RPMI7951 (cell line): ENCODE results near the gene VENTX. TPM values are rescaled to one million over a fixed set of nuclear protein-coding genes. Genes with fewer than 3 reads are reported as not detected.

Experiments used
- DNase-seq: peaks from one replicate; pipeline ENCODE4 v3.0.0-alpha.2; 2012; ENCODE audit warnings: low read depth
- total RNA-seq: library from RNA; depleted of rRNA; stranded (reverse); fragments of >200 nt; shearing (Covaris generic); gene quantifications from 2 replicates; pipeline ENCODE4 v1.2.3, GENCODE V29; 2014; rRNA removed

The VENTX gene
- total RNA-seq, 1 experiment from 2014 or later, result not detected

DNA sequence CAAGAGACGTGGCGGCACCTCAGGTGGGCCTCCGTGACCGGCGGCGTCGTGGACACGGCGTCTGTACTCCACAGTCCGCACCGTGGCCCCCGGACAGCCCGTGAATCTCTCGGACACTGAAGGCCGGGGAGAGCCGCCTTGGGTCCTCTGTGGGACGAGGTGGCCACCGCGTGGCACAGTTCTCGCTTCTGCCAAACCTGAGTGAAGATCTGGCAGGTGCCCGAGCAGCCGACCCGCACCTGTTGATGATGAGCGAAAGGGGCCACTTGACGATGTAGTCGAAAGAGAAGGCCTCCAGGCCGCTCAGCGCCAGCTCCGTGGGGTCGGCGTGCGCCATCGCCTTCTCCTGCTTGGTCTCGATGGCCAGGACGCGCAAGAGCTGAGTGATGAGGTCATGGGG is 47.6 kb downstream of the VENTX start:
- no peak for DNase-seq

DNA sequence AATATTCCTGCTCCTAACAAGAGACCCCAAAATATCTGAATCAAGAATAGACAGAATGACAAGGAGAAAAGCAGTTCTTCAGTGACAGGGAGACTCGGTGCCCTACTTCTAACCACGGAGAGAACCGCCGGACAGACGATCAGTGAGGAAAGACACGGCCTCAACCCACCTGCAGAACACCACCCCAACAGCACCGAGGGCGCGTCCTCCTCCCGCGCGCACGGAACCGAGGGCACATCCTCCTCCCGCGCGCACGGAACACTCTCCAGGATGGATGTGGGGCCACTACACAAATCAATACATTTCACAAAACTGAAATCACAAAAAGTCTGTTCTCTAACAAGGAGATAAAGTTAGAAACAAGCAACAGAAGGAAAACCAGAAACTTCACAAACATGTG is 48.7 kb downstream of the VENTX start:
- no peak for DNase-seq

- no peak for DNase-seq
Observed at GRCh38 chr10:133287832-133288500, 50.3 kb downstream of the VENTX start.

DNA sequence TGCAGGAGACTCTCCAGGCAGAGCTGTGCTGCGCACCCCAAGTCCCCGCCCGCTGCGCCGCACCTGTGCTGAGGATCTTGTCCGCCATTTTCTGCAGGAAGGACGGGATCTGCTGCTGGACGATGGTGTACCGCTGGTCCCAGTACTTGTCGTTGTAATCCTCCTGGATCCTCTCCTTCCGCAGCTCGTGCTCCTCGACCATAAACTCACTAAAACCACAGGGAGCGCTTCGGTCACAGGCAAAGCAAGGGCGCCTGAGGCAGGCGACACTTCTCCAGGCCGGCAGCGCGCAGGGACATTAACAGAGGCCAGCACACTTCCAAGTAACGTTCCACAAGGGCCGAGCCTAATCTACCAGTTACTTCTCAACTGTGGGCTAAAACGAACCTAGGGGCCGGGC is 52.1 kb downstream of the VENTX start:
- no peak for DNase-seq

Other genes with a start within 250 kb of the VENTX start
- gene ADGRA1, start 149.9 kb upstream of the VENTX start, total RNA-seq, result not detected in 2 replicates
- gene KNDC1, start 77.6 kb upstream of the VENTX start, total RNA-seq, result not detected in 2 replicates
- not detected in 2 replicates for gene UTF1, start 7.6 kb upstream of the VENTX start, total RNA-seq
- gene ADAM8, start 39.0 kb downstream of the VENTX start, total RNA-seq, result 3.8 and 6.3 TPM in 2 replicates
- 42.0 and 43.3 TPM in 2 replicates for gene TUBGCP2, start 71.0 kb downstream of the VENTX start, total RNA-seq
- 33.9 and 57.6 TPM in 2 replicates for gene ZNF511, start 71.1 kb downstream of the VENTX start, total RNA-seq
- gene CALY, start 99.0 kb downstream of the VENTX start, total RNA-seq, result not detected in 2 replicates
- not detected in 2 replicates for gene PRAP1, start 109.5 kb downstream of the VENTX start, total RNA-seq
- gene FUOM, start 120.2 kb downstream of the VENTX start, total RNA-seq, result 2.6 and 5.5 TPM in 2 replicates
- gene ECHS1, start 135.5 kb downstream of the VENTX start, total RNA-seq, result 91.1 and 104 TPM in 2 replicates
- 2.8 and 4.6 TPM in 2 replicates for gene PAOX, start 141.4 kb downstream of the VENTX start, total RNA-seq
- gene MTG1, start 156.3 kb downstream of the VENTX start, total RNA-seq, result 12.1 and 16.5 TPM in 2 replicates
- not detected in 2 replicates for gene SPRN, start 186.8 kb downstream of the VENTX start, total RNA-seq
- 0.10 and 0.24 TPM in 2 replicates for gene SCART1, start 216.1 kb downstream of the VENTX start, total RNA-seq